Measurements from ENCODE around the gene CARM1. TPM values are rescaled to one million over a fixed set of nuclear protein-coding genes. Genes with fewer than 3 reads are reported as not detected.
"Not testable (repeated sequence)": the region's sequence is repeated elsewhere in the genome, so short reads cannot be mapped to it uniquely, and the experiment has no call there.

The CARM1 gene
- total RNA-seq, 1 donor from 2014 or later, result 78.0 TPM

DNA sequence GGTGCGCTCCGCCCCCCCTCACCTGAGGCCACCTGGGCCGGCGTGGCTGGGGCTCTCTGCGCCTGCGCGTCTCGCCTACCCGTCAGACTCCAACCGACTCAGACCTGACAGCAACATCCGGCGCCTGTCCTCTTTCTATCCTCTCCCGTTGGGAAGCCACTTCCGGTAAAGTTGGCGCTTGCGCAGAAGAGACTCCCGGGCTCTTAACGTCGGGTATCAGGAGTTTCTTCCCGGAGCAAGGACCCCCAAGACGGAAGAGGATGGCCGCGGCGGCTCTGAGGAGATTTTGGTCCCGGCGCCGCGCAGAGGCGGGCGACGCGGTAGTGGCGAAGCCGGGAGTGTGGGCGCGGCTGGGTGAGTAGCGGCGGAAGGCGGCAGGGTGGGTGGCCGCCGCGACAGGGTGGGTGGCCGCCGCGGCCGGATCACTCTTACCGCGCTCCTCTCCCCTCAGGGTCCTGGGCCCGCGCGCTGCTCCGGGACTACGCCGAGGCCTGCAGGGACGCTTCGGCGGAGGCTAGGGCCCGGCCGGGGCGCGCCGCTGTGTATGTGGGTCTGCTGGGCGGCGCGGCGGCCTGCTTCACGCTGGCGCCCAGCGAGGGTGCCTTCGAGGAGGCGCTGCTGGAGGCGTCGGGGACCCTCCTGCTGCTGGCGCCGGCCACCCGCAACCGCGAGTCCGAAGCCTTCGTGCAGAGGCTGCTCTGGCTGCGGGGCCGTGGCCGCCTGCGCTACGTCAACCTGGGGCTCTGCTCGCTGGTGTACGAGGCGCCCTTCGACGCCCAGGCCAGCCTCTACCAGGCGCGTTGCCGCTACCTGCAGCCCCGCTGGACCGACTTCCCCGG lies 57.4 kb downstream of the CARM1 start, which contains the start of the genes TIMM29 and YIPF2:
Gene TIMM29, plus strand, starts transcription at position 249 of the 839 bp plus-strand sequence. Its CDS starts 12 bp downstream, at position 261.
Gene YIPF2, minus strand, starts transcription at position 77 of the 839 bp plus-strand sequence. CDS start 229 bp downstream, outside the sequence.
- Mint-ChIP-seq H3K4me1 (peaks cover 17% of the 10 kb centered on the region), H3K36me3 (peaks cover 6% of the 10 kb centered on the region), H3K27me3 (ENCODE audit: low read depth) (no peaks in the 10 kb centered on the region), H3K4me3 (peak within 1 kb of the TSS; percentile 93), H3K27ac (peak within 1 kb of the TSS; percentile 92), H3K9me3 (no peaks in the 10 kb centered on the region)
- TF ChIP-seq, protein P1, sequence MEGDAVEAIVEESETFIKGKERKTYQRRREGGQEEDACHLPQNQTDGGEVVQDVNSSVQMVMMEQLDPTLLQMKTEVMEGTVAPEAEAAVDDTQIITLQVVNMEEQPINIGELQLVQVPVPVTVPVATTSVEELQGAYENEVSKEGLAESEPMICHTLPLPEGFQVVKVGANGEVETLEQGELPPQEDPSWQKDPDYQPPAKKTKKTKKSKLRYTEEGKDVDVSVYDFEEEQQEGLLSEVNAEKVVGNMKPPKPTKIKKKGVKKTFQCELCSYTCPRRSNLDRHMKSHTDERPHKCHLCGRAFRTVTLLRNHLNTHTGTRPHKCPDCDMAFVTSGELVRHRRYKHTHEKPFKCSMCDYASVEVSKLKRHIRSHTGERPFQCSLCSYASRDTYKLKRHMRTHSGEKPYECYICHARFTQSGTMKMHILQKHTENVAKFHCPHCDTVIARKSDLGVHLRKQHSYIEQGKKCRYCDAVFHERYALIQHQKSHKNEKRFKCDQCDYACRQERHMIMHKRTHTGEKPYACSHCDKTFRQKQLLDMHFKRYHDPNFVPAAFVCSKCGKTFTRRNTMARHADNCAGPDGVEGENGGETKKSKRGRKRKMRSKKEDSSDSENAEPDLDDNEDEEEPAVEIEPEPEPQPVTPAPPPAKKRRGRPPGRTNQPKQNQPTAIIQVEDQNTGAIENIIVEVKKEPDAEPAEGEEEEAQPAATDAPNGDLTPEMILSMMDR (IDR thresholded peaks at IDR 0.05; ENCODE audit: unreplicated experiment), result no peak
- DNase-seq (ENCODE audit: low spot score in 2 of 2, unreplicated experiment in 2 of 2), result peak; percentile 95 to 97

DNA sequence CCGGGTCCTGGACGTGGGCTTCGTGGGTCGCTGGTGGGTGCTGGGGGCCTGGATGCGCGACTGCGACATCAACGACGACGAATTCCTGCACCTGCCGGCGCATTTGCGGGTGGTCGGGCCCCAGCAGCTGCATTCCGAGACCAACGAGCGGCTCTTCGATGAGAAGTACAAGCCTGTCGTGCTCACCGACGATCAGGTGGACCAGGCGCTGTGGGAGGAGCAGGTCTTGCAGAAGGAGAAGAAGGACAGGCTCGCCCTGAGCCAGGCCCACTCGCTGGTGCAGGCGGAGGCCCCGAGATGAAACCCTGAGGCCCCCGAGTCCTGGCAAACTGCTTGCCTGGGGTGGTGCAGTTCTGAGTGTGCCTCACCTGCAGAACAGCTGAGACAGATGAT lies 58.0 kb downstream of the CARM1 start:
- Mint-ChIP-seq H3K36me3 (peaks cover 6% of the 10 kb centered on the region), H3K9me3 (no peaks in the 10 kb centered on the region), H3K4me1 (peaks cover 17% of the 10 kb centered on the region), H3K4me3 (peak overlapping the region; percentile 93), H3K27me3 (ENCODE audit: low read depth) (no peaks in the 10 kb centered on the region), H3K27ac (peak overlapping the region; percentile 47)
- TF ChIP-seq, protein P1 (IDR thresholded peaks at IDR 0.05; ENCODE audit: unreplicated experiment), result no peak
- no peak for DNase-seq (ENCODE audit: low spot score in 2 of 2, unreplicated experiment in 2 of 2)

DNA sequence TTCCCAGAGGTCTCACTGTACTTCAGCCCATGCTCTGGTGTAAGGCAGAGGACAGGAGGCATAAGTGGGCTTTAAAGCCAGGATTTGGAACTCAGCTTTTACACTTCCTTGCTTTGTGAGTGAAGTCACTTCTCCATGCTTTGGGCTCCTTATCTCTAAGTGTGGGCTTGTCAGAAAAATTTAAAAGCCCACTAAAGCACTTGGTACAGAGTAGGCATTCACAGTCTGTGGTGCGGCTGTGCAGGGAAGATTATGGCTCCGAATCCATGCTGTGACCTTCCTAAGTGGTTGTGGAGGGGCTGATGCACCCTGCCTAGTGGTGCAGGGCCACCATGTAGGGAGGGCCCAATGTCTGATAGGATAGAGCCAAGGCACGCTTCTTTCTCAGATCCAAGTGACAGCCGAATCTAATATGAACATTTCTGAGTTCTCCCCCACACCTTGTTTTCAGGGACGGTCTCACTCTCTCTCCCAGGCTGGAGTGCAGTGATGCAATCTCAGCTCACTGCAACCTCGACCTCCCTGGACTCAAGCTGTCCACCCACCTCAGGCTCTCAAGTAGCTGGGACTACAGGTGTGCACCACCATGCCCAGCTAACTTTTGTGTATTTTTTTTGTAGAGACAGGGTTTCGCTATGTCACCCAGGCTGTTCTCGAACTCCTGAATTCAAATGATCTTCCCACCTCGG lies 64.2 kb downstream of the CARM1 start:
- TF ChIP-seq, protein P1 (IDR thresholded peaks at IDR 0.05; ENCODE audit: unreplicated experiment), result no peak
- no peak overlapping the region for H3K4me3 Mint-ChIP-seq
- no peaks in the 10 kb centered on the region for H3K9me3 Mint-ChIP-seq
- H3K27me3 Mint-ChIP-seq (ENCODE audit: low read depth), result no peaks in the 10 kb centered on the region
- H3K27ac Mint-ChIP-seq, result no peak overlapping the region
- H3K4me1 Mint-ChIP-seq, result no peaks in the 10 kb centered on the region
- no peak for DNase-seq (ENCODE audit: low spot score in 2 of 2, unreplicated experiment in 2 of 2)
- peaks cover 1% of the 10 kb centered on the region for H3K36me3 Mint-ChIP-seq

DNA sequence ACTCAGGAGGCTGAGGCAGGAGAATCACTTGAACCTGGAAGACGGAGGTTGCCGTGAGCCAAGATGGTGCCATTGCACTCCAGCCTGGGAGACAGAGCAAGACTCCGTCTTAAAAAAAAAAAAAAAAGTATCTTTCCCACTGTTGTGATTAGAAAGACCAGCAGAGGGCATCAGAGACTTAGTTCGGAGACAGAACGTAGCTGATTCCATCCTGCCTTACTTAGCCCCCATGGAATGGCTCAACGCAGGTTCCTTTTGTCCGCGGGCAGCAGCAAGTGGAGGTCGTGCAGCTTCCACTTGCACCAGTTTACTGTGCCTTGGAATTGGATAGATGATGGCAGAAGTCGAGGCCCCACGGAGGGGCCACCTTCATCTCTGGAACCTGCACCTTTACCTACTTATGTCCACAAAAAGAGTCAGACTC lies 65.3 kb downstream of the CARM1 start:
- H3K27ac Mint-ChIP-seq, result peak overlapping the region; percentile 83
- H3K9me3 Mint-ChIP-seq, result no peaks in the 10 kb centered on the region
- H3K27me3 Mint-ChIP-seq (ENCODE audit: low read depth), result no peaks in the 10 kb centered on the region
- DNase-seq (ENCODE audit: low spot score in 2 of 2, unreplicated experiment in 2 of 2), result peak in 1 of 2 experiments; percentile 54
- peaks cover 1% of the 10 kb centered on the region for H3K36me3 Mint-ChIP-seq
- TF ChIP-seq, protein P1 (IDR thresholded peaks at IDR 0.05; ENCODE audit: unreplicated experiment), result peak; percentile 56
- no peaks in the 10 kb centered on the region for H3K4me1 Mint-ChIP-seq
- H3K4me3 Mint-ChIP-seq, result peak overlapping the region; percentile 50

DNA sequence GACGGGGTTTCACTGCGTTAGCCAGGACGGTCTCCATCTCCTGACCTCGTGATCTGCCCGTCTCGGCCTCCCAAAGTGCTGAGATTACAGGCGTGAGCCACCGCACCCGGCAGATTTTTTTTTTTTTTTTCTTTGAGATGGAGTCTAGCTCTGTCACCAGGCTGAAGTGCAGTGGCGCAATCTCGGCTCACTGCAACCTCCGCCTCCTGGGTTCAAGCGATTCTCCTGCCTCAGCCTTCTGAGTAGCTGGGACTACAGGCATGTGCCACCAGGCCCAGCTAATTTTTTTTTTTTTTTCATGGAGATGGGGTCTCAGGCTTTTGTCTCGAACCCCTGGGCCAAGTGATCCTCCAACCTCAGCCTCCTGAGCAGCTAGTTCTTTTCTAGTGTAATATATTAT lies 70.3 kb downstream of the CARM1 start:
- DNase-seq (ENCODE audit: low spot score in 2 of 2, unreplicated experiment in 2 of 2); H3K9me3 Mint-ChIP-seq; H3K36me3 Mint-ChIP-seq; H3K4me3 Mint-ChIP-seq; H3K27me3 Mint-ChIP-seq (ENCODE audit: low read depth); H3K27ac Mint-ChIP-seq; H3K4me1 Mint-ChIP-seq: not testable (repeated sequence)

DNA sequence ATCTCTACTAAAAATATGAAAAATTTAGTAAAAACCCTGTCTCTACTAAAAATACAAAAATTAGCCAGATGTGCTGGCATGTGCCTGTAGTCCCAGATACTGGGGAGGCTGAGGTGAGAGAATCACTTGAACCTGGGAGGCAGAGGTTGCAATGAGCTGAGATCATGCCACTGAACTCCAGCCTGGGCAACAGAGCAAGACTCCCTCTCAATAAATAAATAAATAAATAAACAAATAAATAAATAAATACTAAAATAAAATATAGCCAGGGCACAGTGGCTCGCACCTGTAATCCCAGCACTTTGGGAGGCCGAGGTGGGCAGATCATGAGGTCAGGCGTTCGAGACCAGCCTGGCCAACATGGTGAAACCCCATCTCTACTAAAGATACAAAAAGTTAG lies 72.1 kb downstream of the CARM1 start:
- H3K4me3 Mint-ChIP-seq; H3K9me3 Mint-ChIP-seq; DNase-seq (ENCODE audit: low spot score in 2 of 2, unreplicated experiment in 2 of 2); H3K4me1 Mint-ChIP-seq; H3K36me3 Mint-ChIP-seq; H3K27ac Mint-ChIP-seq; H3K27me3 Mint-ChIP-seq (ENCODE audit: low read depth): not testable (repeated sequence)

Measured in mesothelial cell of epicardium (in vitro differentiated cells).